ENCODE data around the gene SLCO4A1.

Gene SLCO4A1

DNA sequence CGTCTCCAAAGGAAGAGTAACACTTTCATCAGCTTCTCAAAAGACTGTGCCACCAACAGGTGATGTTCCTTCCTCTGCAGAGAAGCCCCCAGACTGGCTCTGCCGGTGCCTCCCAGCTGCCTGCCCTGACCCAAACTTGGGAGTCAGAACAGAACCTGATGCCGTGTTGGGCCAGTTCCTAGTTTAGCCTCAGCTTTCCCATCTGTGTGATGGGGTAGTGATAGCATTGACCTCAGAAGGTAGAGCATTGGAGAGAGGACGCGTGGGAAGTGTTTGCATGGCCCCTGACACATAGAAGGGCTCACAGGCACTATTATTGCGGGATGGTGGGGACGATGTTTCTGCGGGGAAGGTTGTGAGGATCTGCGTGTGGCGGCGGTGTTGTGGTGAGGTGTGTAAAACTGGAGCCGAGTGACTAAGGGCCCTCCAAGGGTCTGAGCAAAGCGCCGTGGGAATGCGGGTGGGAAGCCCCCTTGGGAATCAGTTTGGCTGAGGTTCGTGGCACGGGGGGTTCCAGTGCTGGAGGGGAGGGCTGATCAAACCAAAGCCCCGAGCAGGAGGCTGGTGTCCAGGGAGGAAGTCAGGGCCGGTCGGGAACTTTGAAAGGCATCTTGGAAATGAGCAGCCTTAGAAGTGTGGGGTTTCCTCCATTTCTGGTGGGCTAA, 68.0 kb downstream of the SLCO4A1 start:
- Mint-ChIP-seq H3K36me3 (ENCODE audit: low read depth) (no peaks in the 10 kb centered on the region), H3K27ac (no peak overlapping the region), H3K4me3 (no peak overlapping the region), H3K4me1 (peaks cover 6% of the 10 kb centered on the region), H3K27me3 (ENCODE audit: low read depth, poor library complexity) (peaks cover 87% of the 10 kb centered on the region), H3K9me3 (peaks cover 10% of the 10 kb centered on the region)
- DNase-seq: no peak
- TF ChIP-seq CTCF (IDR thresholded peaks at IDR 0.05): no peak

DNA sequence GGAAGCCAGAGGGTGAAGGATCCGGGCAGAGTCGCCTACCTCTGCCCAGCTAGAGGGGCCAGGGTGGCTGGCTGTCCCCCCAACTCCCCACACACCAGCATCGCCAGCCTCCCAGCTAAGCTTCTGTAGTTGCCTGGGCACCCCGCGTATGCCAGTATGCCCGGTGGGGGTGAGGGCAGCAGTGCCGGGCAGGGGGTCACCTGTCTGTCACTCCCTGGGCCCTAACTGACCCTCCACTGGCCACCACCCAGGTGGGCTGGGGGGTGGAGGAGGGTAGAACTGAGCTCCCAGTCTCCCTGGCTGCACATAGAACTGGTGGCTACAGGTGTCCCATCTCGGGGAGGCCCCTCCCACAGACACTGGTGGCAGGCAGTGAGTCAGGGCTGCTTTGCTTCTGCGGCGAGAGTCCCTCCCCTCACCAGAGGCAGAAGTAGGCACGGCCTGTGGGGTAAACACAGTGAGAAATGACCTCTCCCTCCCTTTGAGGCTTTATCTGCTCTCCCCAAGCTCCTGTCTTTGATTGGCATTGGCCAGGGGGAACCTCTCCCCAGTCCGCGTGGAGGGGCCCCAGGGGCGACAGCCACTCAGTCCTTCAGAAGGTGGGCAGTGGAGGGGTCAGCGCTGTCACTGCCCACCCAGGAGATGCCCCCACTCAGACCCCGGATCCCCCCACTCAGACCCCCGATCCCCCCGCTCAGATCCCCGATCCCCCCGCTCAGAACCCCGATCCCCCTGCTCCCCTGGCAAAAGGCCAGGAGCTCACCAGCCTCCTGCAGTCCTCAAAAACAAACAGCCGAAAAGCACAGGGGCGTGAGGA, 68.8 kb downstream of the SLCO4A1 start:
- Mint-ChIP-seq H3K27me3 (ENCODE audit: low read depth, poor library complexity) (peaks cover 85% of the 10 kb centered on the region), H3K36me3 (ENCODE audit: low read depth) (no peaks in the 10 kb centered on the region), H3K4me3 (no peak overlapping the region), H3K4me1 (peaks cover 9% of the 10 kb centered on the region), H3K27ac (no peak overlapping the region), H3K9me3 (peaks cover 10% of the 10 kb centered on the region)
- no peak for DNase-seq
- TF ChIP-seq CTCF (IDR thresholded peaks at IDR 0.05): no peak

- Mint-ChIP-seq H3K27ac (no peak overlapping the region), H3K36me3 (ENCODE audit: low read depth) (no peaks in the 10 kb centered on the region), H3K4me3 (no peak overlapping the region), H3K27me3 (ENCODE audit: low read depth, poor library complexity) (peaks cover 84% of the 10 kb centered on the region), H3K4me1 (peaks cover 15% of the 10 kb centered on the region), H3K9me3 (peaks cover 10% of the 10 kb centered on the region)
- no peak for DNase-seq
- TF ChIP-seq CTCF (IDR thresholded peaks at IDR 0.05): no peak
These were observed 69.4 kb downstream of the SLCO4A1 start for GRCh38 chr20:62711703-62712101.

DNA sequence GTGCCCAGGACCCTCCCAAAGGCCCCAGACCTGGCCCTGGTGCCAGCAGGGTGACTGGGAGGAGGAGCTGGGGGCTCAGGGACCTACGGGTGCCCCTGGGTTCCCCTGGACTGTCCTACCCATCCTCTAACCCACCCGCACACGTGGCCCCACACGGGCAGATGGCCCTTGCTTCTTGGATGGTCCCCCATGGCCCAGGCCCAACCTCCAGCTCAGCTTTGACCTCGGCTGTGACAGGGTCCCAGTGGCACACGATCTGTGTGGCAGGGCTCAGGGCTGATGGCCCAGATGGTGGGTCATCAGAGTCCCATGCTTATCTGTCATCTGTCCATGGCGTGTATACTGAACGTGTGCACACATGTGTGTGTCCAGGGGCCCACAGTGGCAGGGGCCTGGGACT, 70.3 kb downstream of the SLCO4A1 start:
- TF ChIP-seq CTCF (IDR thresholded peaks at IDR 0.05): no peak
- Mint-ChIP-seq H3K27me3 (ENCODE audit: low read depth, poor library complexity) (peaks cover 78% of the 10 kb centered on the region), H3K4me3 (no peak overlapping the region)

GRCh38 chr20:62714006-62714405, 71.7 kb downstream of the SLCO4A1 start:
- H3K9me3 Mint-ChIP-seq: peaks cover 12% of the 10 kb centered on the region
- DNase-seq: no peak
- no peak overlapping the region for H3K27ac Mint-ChIP-seq
- H3K4me1 Mint-ChIP-seq: peaks cover 19% of the 10 kb centered on the region
- H3K36me3 Mint-ChIP-seq (ENCODE audit: low read depth): no peaks in the 10 kb centered on the region
- peaks cover 73% of the 10 kb centered on the region for H3K27me3 Mint-ChIP-seq (ENCODE audit: low read depth, poor library complexity)
- TF ChIP-seq CTCF (IDR thresholded peaks at IDR 0.05): no peak
- no peak overlapping the region for H3K4me3 Mint-ChIP-seq

More for the DNA sequence above, 70.3 kb downstream of the SLCO4A1 start:
- H3K36me3 Mint-ChIP-seq (ENCODE audit: low read depth): no peaks in the 10 kb centered on the region
- no peak overlapping the region for H3K27ac Mint-ChIP-seq
- peaks cover 17% of the 10 kb centered on the region for H3K4me1 Mint-ChIP-seq
- DNase-seq: no peak
- peaks cover 10% of the 10 kb centered on the region for H3K9me3 Mint-ChIP-seq
